Stimulated activated CD4-positive, alpha-beta T cell treated with anti-CD3 and anti-CD28 coated beads, TNF-alpha, amount 100 ng/mL, for 48 hours (primary cell): ENCODE data around the gene U2AF2.

Experiments
- DNase-seq, 3 donors: peaks; one replicate each; pipeline ENCODE4 v3.0.0-alpha.2; 2020; ENCODE audit warnings: low read depth in 3 of 3

U2AF2 gene

GRCh38 chr19:55675661-55676354 is 21.0 kb downstream of the U2AF2 start:
- no peak for DNase-seq

GRCh38 chr19:55676383-55676782 is 21.5 kb downstream of the U2AF2 start:
- DNase-seq = no peak

GRCh38 chr19:55676889-55677505 is 22.2 kb downstream of the U2AF2 start:
- DNase-seq = no peak

- no peak for DNase-seq
Observed at GRCh38 chr19:55677572-55678028, 22.8 kb downstream of the U2AF2 start.

- DNase-seq = no peak
Observed at GRCh38 chr19:55678121-55678671, 23.4 kb downstream of the U2AF2 start.

GRCh38 chr19:55679343-55680257 is 24.8 kb downstream of the U2AF2 start:
- DNase-seq = no peak

GRCh38 chr19:55680339-55681130 is 25.7 kb downstream of the U2AF2 start:
- no peak for DNase-seq

GRCh38 chr19:55681131-55682092 is 26.6 kb downstream of the U2AF2 start:
- DNase-seq = no peak

- DNase-seq = no peak
Observed at GRCh38 chr19:55683449-55684261, 28.8 kb downstream of the U2AF2 start.

- no peak for DNase-seq
Observed at GRCh38 chr19:55684946-55685681, 30.3 kb downstream of the U2AF2 start.

GRCh38 chr19:55685776-55686175 is 30.9 kb downstream of the U2AF2 start:
- no peak for DNase-seq

GRCh38 chr19:55686311-55687050 is 31.6 kb downstream of the U2AF2 start:
- DNase-seq = no peak

- DNase-seq = no peak
Observed at GRCh38 chr19:55687281-55688201, 32.7 kb downstream of the U2AF2 start.

- no peak for DNase-seq
Observed at GRCh38 chr19:55688422-55689218, 33.8 kb downstream of the U2AF2 start.

GRCh38 chr19:55689411-55690108 is 34.7 kb downstream of the U2AF2 start:
- no peak for DNase-seq
